ENCODE results near the gene RPH3AL. TPM values are rescaled to one million over a fixed set of nuclear protein-coding genes. Genes with fewer than 3 reads are reported as not detected.

RPH3AL gene
- total RNA-seq, 1 donor = 1.3 TPM

- TF ChIP-seq CTCF (IDR thresholded peaks at IDR 0.05; ENCODE audit: insufficient read depth, low read depth, low read length) = no peak
- H3K4me3 ChIP-seq (ENCODE audit: low read depth, low read length) = no peak overlapping the region
- DNase-seq (ENCODE audit: low read depth) = no peak
Measured at GRCh38 chr17:284676-285355, 67.8 kb downstream of the RPH3AL start.

- DNase-seq (ENCODE audit: low read depth) = no peak
- no peak overlapping the region for H3K4me3 ChIP-seq (ENCODE audit: low read depth, low read length)
- no peak for TF ChIP-seq CTCF (IDR thresholded peaks at IDR 0.05; ENCODE audit: insufficient read depth, low read depth, low read length)
Measured at GRCh38 chr17:283911-284675, 68.5 kb downstream of the RPH3AL start.

GRCh38 chr17:282912-283882, 69.4 kb downstream of the RPH3AL start:
- no peak overlapping the region for H3K4me3 ChIP-seq (ENCODE audit: low read depth, low read length)
- no peak for TF ChIP-seq CTCF (IDR thresholded peaks at IDR 0.05; ENCODE audit: insufficient read depth, low read depth, low read length)
- no peak for DNase-seq (ENCODE audit: low read depth)

GRCh38 chr17:282000-282911, 70.4 kb downstream of the RPH3AL start:
- DNase-seq (ENCODE audit: low read depth) = no peak
- TF ChIP-seq CTCF (IDR thresholded peaks at IDR 0.05; ENCODE audit: insufficient read depth, low read depth, low read length) = no peak
- no peak overlapping the region for H3K4me3 ChIP-seq (ENCODE audit: low read depth, low read length)

GRCh38 chr17:281365-281999, 71.1 kb downstream of the RPH3AL start:
- H3K4me3 ChIP-seq (ENCODE audit: low read depth, low read length) = no peak overlapping the region
- no peak for TF ChIP-seq CTCF (IDR thresholded peaks at IDR 0.05; ENCODE audit: insufficient read depth, low read depth, low read length)
- no peak for DNase-seq (ENCODE audit: low read depth)
